GM21737 (cell line): ENCODE measurements around the gene RXFP4.

Source experiments
- ATAC-seq: cut with Tn5 transposase; IDR thresholded peaks from one replicate; pipeline ENCODE4 v1.9.1; 2021; ENCODE audit warnings: mild to moderate bottlenecking, moderate library complexity; ENCODE audit not compliant: unreplicated experiment

Gene RXFP4

GRCh38 chr1:155957411-155957915 lies 16.0 kb downstream of the RXFP4 start:
- no peak for ATAC-seq

GRCh38 chr1:155960081-155960745 lies 18.8 kb downstream of the RXFP4 start:
- no peak for ATAC-seq

GRCh38 chr1:155961937-155962336 lies 20.5 kb downstream of the RXFP4 start:
- no peak for ATAC-seq

GRCh38 chr1:155962599-155963211 lies 21.3 kb downstream of the RXFP4 start:
- no peak for ATAC-seq

GRCh38 chr1:155964193-155964592 lies 22.8 kb downstream of the RXFP4 start:
- no peak for ATAC-seq

- no peak for ATAC-seq
These were observed 24.7 kb downstream of the RXFP4 start for GRCh38 chr1:155966135-155966534.

GRCh38 chr1:155966750-155967149 lies 25.3 kb downstream of the RXFP4 start:
- no peak for ATAC-seq

GRCh38 chr1:155967341-155968050 lies 26.1 kb downstream of the RXFP4 start:
- ATAC-seq = no peak

- ATAC-seq = no peak
These were observed 26.6 kb downstream of the RXFP4 start for GRCh38 chr1:155968051-155968400.

- no peak for ATAC-seq
These were observed 27.2 kb downstream of the RXFP4 start for GRCh38 chr1:155968670-155969069.

- ATAC-seq = no peak
These were observed 27.9 kb downstream of the RXFP4 start for GRCh38 chr1:155969377-155969791.

GRCh38 chr1:155970531-155971167 lies 29.2 kb downstream of the RXFP4 start:
- no peak for ATAC-seq

GRCh38 chr1:155971910-155972809 lies 30.7 kb downstream of the RXFP4 start:
- ATAC-seq = no peak

- ATAC-seq = no peak
These were observed 32.3 kb downstream of the RXFP4 start for GRCh38 chr1:155973723-155974122.

GRCh38 chr1:155974208-155975115 lies 33.0 kb downstream of the RXFP4 start:
- ATAC-seq = no peak

GRCh38 chr1:155975375-155976061 lies 34.1 kb downstream of the RXFP4 start:
- no peak for ATAC-seq

- ATAC-seq = no peak
These were observed 34.8 kb downstream of the RXFP4 start for GRCh38 chr1:155976062-155976912.
